MM.1S (cell line): ENCODE data around the gene FARP1.

Experiments used
- DNase-seq: peaks from one replicate; pipeline ENCODE4 v3.0.0-alpha.2; 2015
- H2AFZ ChIP-seq: fragments of 300-600 bp; sonication (generic); 2 replicates; pipeline ENCODE4 v1.6.0; 2016; ENCODE audit warnings: antibody characterized with exemption, low read length
- H3F3A ChIP-seq: fragments of 300-600 bp; sonication (generic); 2 replicates; pipeline ENCODE4 v1.6.1; 2016; ENCODE audit warnings: mild to moderate bottlenecking, antibody characterized with exemption, low read length, moderate library complexity, mixed read lengths; ENCODE audit not compliant: insufficient read depth
- H3K27ac ChIP-seq: fragments of 300-600 bp; sonication (generic); 2 replicates; pipeline ENCODE4 v1.5.1; 2016; ENCODE audit warnings: mild to moderate bottlenecking, low read length
- H3K27me3 ChIP-seq: fragments of 300-600 bp; sonication (generic); replicated peaks from 2 replicates; pipeline ENCODE4 v1.6.0; 2016; ENCODE audit warnings: low read length; ENCODE audit not compliant: insufficient read depth
- H3K36me3 ChIP-seq: fragments of 300-600 bp; sonication (generic); replicated peaks from 2 replicates; pipeline ENCODE4 v1.6.1; 2016; ENCODE audit warnings: mild to moderate bottlenecking, low read length, mixed read lengths; ENCODE audit not compliant: insufficient read depth
- H3K4me1 ChIP-seq: fragments of 300-600 bp; sonication (generic); 2 replicates; pipeline ENCODE4 v1.6.1; 2016; ENCODE audit warnings: low read length, mixed read lengths
- H3K4me2 ChIP-seq: fragments of 300-600 bp; sonication (generic); 2 replicates; pipeline ENCODE4 v1.6.0; 2016; ENCODE audit warnings: low read depth, low read length
- H3K4me3 ChIP-seq: fragments of 300-600 bp; sonication (generic); 2 replicates; pipeline ENCODE4 v1.5.1; 2016; ENCODE audit warnings: low read length, mixed read lengths
- H3K79me2 ChIP-seq: fragments of 300-600 bp; sonication (generic); 2 replicates; pipeline ENCODE4 v1.6.1; 2016; ENCODE audit warnings: mixed run types, low read length, mixed read lengths
- H3K9ac ChIP-seq: fragments of 300-600 bp; sonication (generic); 2 replicates; pipeline ENCODE4 v1.6.1; 2016; ENCODE audit warnings: low read length, mixed read lengths
- H3K9me2 ChIP-seq: fragments of 300-600 bp; sonication (generic); replicated peaks from 2 replicates; pipeline ENCODE4 v1.6.1; 2016; ENCODE audit warnings: mild to moderate bottlenecking, low read length, mixed read lengths; ENCODE audit not compliant: insufficient read depth
- H3K9me3 ChIP-seq: fragments of 300-600 bp; sonication (generic); replicated peaks from 2 replicates; pipeline ENCODE4 v1.6.1; 2016; ENCODE audit warnings: mild to moderate bottlenecking, low read length, mixed read lengths; ENCODE audit not compliant: insufficient read depth
- H4K20me1 ChIP-seq: fragments of 300-600 bp; sonication (generic); 2 replicates; pipeline ENCODE4 v1.6.1; 2016; ENCODE audit warnings: mild to moderate bottlenecking, low read length, moderate library complexity, mixed read lengths; ENCODE audit not compliant: insufficient read depth
- EZH2 ChIP-seq: fragments of 300-600 bp; sonication (generic); optimal IDR thresholded peaks from 2 replicates; pipeline ENCODE3; 2017; ENCODE audit warnings: low read depth, mild to moderate bottlenecking, antibody characterized with exemption, low read length, mixed read lengths
- EZH2phosphoT487 ChIP-seq: fragments of 300-600 bp; sonication (generic); IDR thresholded peaks from 2 replicates; pipeline ENCODE4 v1.6.1; 2018; ENCODE audit warnings: antibody characterized with exemption, low read length
- TF ChIP-seq, protein P1 (sequence below): fragments of 300-600 bp; sonication (generic); IDR thresholded peaks from 2 replicates; pipeline ENCODE4 v1.5.1; 2016; ENCODE audit warnings: antibody characterized with exemption, low read length, mixed read lengths

Gene FARP1

DNA sequence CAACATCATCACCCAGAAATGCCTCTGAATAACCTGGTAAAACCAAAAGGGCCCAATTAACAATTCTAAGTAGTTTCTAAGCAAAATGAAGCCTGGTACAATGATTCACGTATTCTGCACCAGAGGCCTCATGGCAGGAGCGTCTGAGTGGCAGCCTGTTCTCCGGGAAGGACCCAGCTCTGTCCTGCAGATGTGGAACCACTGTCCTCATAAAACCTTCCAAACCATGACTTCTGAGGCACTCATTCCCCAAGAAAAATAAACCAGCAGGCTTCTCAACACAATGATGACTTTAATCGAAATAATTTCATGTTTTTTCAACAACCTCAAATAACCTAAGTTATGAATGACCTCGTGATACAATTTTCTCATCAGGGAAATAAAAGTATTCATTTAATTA is 344.1 kb downstream of the FARP1 start:
- Histone ChIP-seq H3K9me3 (no peaks in the 10 kb centered on the region), H3K4me1 (peaks cover 44% of the 10 kb centered on the region), H3K4me2 (no peak overlapping the region), H3F3A (peaks cover 28% of the 10 kb centered on the region), H3K36me3 (no peaks in the 10 kb centered on the region), H4K20me1 (peaks cover 20% of the 10 kb centered on the region), H3K27ac (no peak overlapping the region), H3K4me3 (no peak overlapping the region), H2AFZ (no peak overlapping the region), H3K9ac (no peak overlapping the region), H3K9me2 (no peaks in the 10 kb centered on the region), H3K79me2 (peaks cover 94% of the 10 kb centered on the region), H3K27me3 (no peaks in the 10 kb centered on the region)
- TF ChIP-seq, protein P1, sequence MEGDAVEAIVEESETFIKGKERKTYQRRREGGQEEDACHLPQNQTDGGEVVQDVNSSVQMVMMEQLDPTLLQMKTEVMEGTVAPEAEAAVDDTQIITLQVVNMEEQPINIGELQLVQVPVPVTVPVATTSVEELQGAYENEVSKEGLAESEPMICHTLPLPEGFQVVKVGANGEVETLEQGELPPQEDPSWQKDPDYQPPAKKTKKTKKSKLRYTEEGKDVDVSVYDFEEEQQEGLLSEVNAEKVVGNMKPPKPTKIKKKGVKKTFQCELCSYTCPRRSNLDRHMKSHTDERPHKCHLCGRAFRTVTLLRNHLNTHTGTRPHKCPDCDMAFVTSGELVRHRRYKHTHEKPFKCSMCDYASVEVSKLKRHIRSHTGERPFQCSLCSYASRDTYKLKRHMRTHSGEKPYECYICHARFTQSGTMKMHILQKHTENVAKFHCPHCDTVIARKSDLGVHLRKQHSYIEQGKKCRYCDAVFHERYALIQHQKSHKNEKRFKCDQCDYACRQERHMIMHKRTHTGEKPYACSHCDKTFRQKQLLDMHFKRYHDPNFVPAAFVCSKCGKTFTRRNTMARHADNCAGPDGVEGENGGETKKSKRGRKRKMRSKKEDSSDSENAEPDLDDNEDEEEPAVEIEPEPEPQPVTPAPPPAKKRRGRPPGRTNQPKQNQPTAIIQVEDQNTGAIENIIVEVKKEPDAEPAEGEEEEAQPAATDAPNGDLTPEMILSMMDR, result no peak
- no peak for TF ChIP-seq EZH2
- TF ChIP-seq EZH2phosphoT487, result no peak
- no peak for DNase-seq

GRCh38 chr13:98487522-98487921 is 344.6 kb downstream of the FARP1 start:
- Histone ChIP-seq H3K4me2 (peak overlapping the region; percentile 61; the same call in 1 of the 2 replicates), H3K9ac (no peak overlapping the region), H4K20me1 (peaks cover 22% of the 10 kb centered on the region), H3K36me3 (no peaks in the 10 kb centered on the region), H3K4me3 (no peak overlapping the region), H3K27me3 (no peaks in the 10 kb centered on the region), H3F3A (peaks cover 28% of the 10 kb centered on the region), H3K4me1 (peaks cover 44% of the 10 kb centered on the region), H3K9me3 (no peaks in the 10 kb centered on the region), H2AFZ (no peak overlapping the region), H3K27ac (peak overlapping the region; percentile 89; the same call in 1 of the 2 replicates), H3K9me2 (no peaks in the 10 kb centered on the region), H3K79me2 (peaks cover 94% of the 10 kb centered on the region)
- DNase-seq, result no peak
- TF ChIP-seq, protein P1, result no peak
- no peak for TF ChIP-seq EZH2
- TF ChIP-seq EZH2phosphoT487, result no peak

GRCh38 chr13:98488736-98489135 is 345.8 kb downstream of the FARP1 start:
- Histone ChIP-seq H3F3A (peaks cover 28% of the 10 kb centered on the region), H3K27ac (peak overlapping the region; percentile 89), H3K9ac (peak overlapping the region; percentile 46; the same call in 1 of the 2 replicates), H3K9me3 (no peaks in the 10 kb centered on the region), H3K36me3 (no peaks in the 10 kb centered on the region), H3K4me2 (peak overlapping the region; percentile 61), H3K27me3 (no peaks in the 10 kb centered on the region), H3K4me3 (peak overlapping the region; percentile 27), H3K4me1 (peaks cover 44% of the 10 kb centered on the region), H2AFZ (no peak overlapping the region), H3K9me2 (no peaks in the 10 kb centered on the region), H3K79me2 (peaks cover 94% of the 10 kb centered on the region), H4K20me1 (peaks cover 28% of the 10 kb centered on the region)
- TF ChIP-seq EZH2phosphoT487 (no peak), EZH2 (no peak)
- TF ChIP-seq, protein P1, result no peak
- DNase-seq, result peak; percentile 95
